Karpas-422 (cell line): ENCODE measurements around the gene CDK5RAP1. TPM values are rescaled to one million over a fixed set of nuclear protein-coding genes. Genes with fewer than 3 reads are reported as not detected.

Source experiments
- DNase-seq: peaks from one replicate; pipeline ENCODE4 v3.0.0-alpha.2; 2015
- H2AFZ ChIP-seq: fragments of 200-600 bp; sonication (generic); 2 replicates; pipeline ENCODE4 v1.6.1; 2014; ENCODE audit warnings: antibody characterized with exemption, low read length, mixed read lengths
- H3K27ac ChIP-seq: fragments of 200-600 bp; sonication (generic); 2 replicates; pipeline ENCODE4 v1.5.1; 2014; ENCODE audit warnings: mild to moderate bottlenecking, low read length, moderate library complexity
- H3K27me3 ChIP-seq: fragments of 200-600 bp; sonication (generic); 2 replicates; pipeline ENCODE4 v1.6.1; 2014; ENCODE audit warnings: low read length, mixed read lengths
- H3K36me3 ChIP-seq: fragments of 200-600 bp; sonication (generic); 2 replicates; pipeline ENCODE4 v1.6.1; 2014; ENCODE audit warnings: low read length, mixed read lengths; ENCODE audit not compliant: insufficient read depth
- H3K4me1 ChIP-seq: fragments of 200-600 bp; sonication (generic); 2 replicates; pipeline ENCODE4 v1.6.1; 2014; ENCODE audit warnings: mild to moderate bottlenecking, low read length, mixed read lengths
- H3K4me2 ChIP-seq: fragments of 200-600 bp; sonication (generic); 2 replicates; pipeline ENCODE4 v1.6.1; 2014; ENCODE audit warnings: low read length, low read depth, mild to moderate bottlenecking; ENCODE audit not compliant: poor library complexity, severe bottlenecking
- H3K4me3 ChIP-seq: fragments of 200-600 bp; sonication (generic); 2 replicates; pipeline ENCODE4 v1.5.1; 2014; ENCODE audit warnings: mild to moderate bottlenecking, antibody characterized with exemption, low read length, mixed read lengths
- H3K79me2 ChIP-seq: fragments of 200-600 bp; sonication (generic); 2 replicates; pipeline ENCODE4 v1.6.1; 2014; ENCODE audit warnings: mild to moderate bottlenecking, low read length, mixed read lengths
- H3K9ac ChIP-seq: fragments of 200-600 bp; sonication (generic); 2 replicates; pipeline ENCODE4 v1.6.0; 2014; ENCODE audit warnings: low read length
- H3K9me2 ChIP-seq: fragments of 200-600 bp; sonication (generic), shearing (Covaris generic); replicated peaks from 2 replicates; pipeline ENCODE4 v1.6.0; 2014; ENCODE audit warnings: mild to moderate bottlenecking, low read length, moderate library complexity; ENCODE audit not compliant: insufficient read depth
- H3K9me3 ChIP-seq: fragments of 300-700, 200-600 bp; sonication (generic); 2 replicates; pipeline ENCODE4 v1.6.1; 2014; ENCODE audit warnings: low read length, mixed read lengths
- H4K20me1 ChIP-seq: fragments of 200-600 bp; sonication (generic); 2 replicates; pipeline ENCODE4 v1.6.1; 2014; ENCODE audit warnings: mild to moderate bottlenecking, antibody characterized with exemption, low read length, low read depth; ENCODE audit not compliant: insufficient read depth
- total RNA-seq: library from RNA; depleted of rRNA; stranded (reverse); fragments of >200 nt; shearing (Covaris generic); gene quantifications from 2 replicates; pipeline ENCODE4 v1.2.3, GENCODE V29; 2014; ENCODE audit warnings: low replicate concordance

Gene CDK5RAP1
- total RNA-seq, 1 experiment from 2014 or later: 32.5 TPM

GRCh38 chr20:33328157-33329137, 72.9 kb downstream of the CDK5RAP1 start:
- no peak overlapping the region for H3K9ac ChIP-seq
- H3K9me3 ChIP-seq: no peaks in the 10 kb centered on the region

GRCh38 chr20:33325350-33325749, 76.0 kb downstream of the CDK5RAP1 start:
- Histone ChIP-seq H2AFZ (no peak overlapping the region), H3K36me3 (no peaks in the 10 kb centered on the region), H3K79me2 (no peaks in the 10 kb centered on the region), H3K27me3 (no peaks in the 10 kb centered on the region), H3K9me3 (no peaks in the 10 kb centered on the region), H3K4me2 (no peak overlapping the region), H3K4me1 (peaks cover 5% of the 10 kb centered on the region; the same call in 1 of the 2 replicates), H3K4me3 (no peak overlapping the region), H4K20me1 (no peaks in the 10 kb centered on the region), H3K9ac (no peak overlapping the region), H3K27ac (no peak overlapping the region), H3K9me2 (no peaks in the 10 kb centered on the region)
- DNase-seq: no peak

More at GRCh38 chr20:33328157-33329137, 72.9 kb downstream of the CDK5RAP1 start:
- Histone ChIP-seq H4K20me1 (no peaks in the 10 kb centered on the region), H3K27ac (no peak overlapping the region), H3K27me3 (no peaks in the 10 kb centered on the region), H3K36me3 (no peaks in the 10 kb centered on the region), H3K79me2 (no peaks in the 10 kb centered on the region), H2AFZ (no peak overlapping the region), H3K4me2 (no peak overlapping the region), H3K4me3 (no peak overlapping the region), H3K9me2 (no peaks in the 10 kb centered on the region), H3K4me1 (peaks cover 5% of the 10 kb centered on the region; the same call in 1 of the 2 replicates)
- no peak for DNase-seq

GRCh38 chr20:33323236-33323635, 78.1 kb downstream of the CDK5RAP1 start:
- H4K20me1 ChIP-seq: no peaks in the 10 kb centered on the region
- no peaks in the 10 kb centered on the region for H3K27me3 ChIP-seq
- H3K4me3 ChIP-seq: no peak overlapping the region

GRCh38 chr20:33322456-33322855, 78.9 kb downstream of the CDK5RAP1 start:
- no peak overlapping the region for H3K4me2 ChIP-seq
- H3K9ac ChIP-seq: no peak overlapping the region
- H3K9me2 ChIP-seq: no peaks in the 10 kb centered on the region
- H4K20me1 ChIP-seq: no peaks in the 10 kb centered on the region
- H3K79me2 ChIP-seq: no peaks in the 10 kb centered on the region
- H3K27me3 ChIP-seq: no peaks in the 10 kb centered on the region
- H3K4me3 ChIP-seq: no peak overlapping the region
- H3K36me3 ChIP-seq: no peaks in the 10 kb centered on the region
- peaks cover 5% of the 10 kb centered on the region; the same call in 1 of the 2 replicates for H3K4me1 ChIP-seq
- no peaks in the 10 kb centered on the region for H3K9me3 ChIP-seq
- no peak overlapping the region for H2AFZ ChIP-seq
- H3K27ac ChIP-seq: no peak overlapping the region
- DNase-seq: no peak

More at GRCh38 chr20:33323236-33323635, 78.1 kb downstream of the CDK5RAP1 start:
- Histone ChIP-seq H3K4me2 (no peak overlapping the region), H3K4me1 (peaks cover 5% of the 10 kb centered on the region; the same call in 1 of the 2 replicates), H3K9me2 (no peaks in the 10 kb centered on the region), H3K9me3 (no peaks in the 10 kb centered on the region), H2AFZ (no peak overlapping the region), H3K27ac (no peak overlapping the region), H3K9ac (no peak overlapping the region), H3K79me2 (no peaks in the 10 kb centered on the region), H3K36me3 (no peaks in the 10 kb centered on the region)
- no peak for DNase-seq

- H3K79me2 ChIP-seq: no peaks in the 10 kb centered on the region
- no peaks in the 10 kb centered on the region for H4K20me1 ChIP-seq
- H3K4me2 ChIP-seq: no peak overlapping the region
- H3K36me3 ChIP-seq: no peaks in the 10 kb centered on the region
- DNase-seq: no peak
- no peaks in the 10 kb centered on the region for H3K4me1 ChIP-seq
- H3K9ac ChIP-seq: no peak overlapping the region
- no peak overlapping the region for H3K4me3 ChIP-seq
- no peaks in the 10 kb centered on the region for H3K9me2 ChIP-seq
- no peak overlapping the region for H2AFZ ChIP-seq
- H3K27me3 ChIP-seq: no peaks in the 10 kb centered on the region
- H3K9me3 ChIP-seq: no peaks in the 10 kb centered on the region
- H3K27ac ChIP-seq: no peak overlapping the region
Measured at GRCh38 chr20:33320006-33320405, 81.3 kb downstream of the CDK5RAP1 start.

- no peaks in the 10 kb centered on the region for H3K36me3 ChIP-seq
- H3K79me2 ChIP-seq: no peaks in the 10 kb centered on the region
Measured at GRCh38 chr20:33318096-33318429, 83.3 kb downstream of the CDK5RAP1 start.

GRCh38 chr20:33317424-33318095, 83.8 kb downstream of the CDK5RAP1 start:
- no peaks in the 10 kb centered on the region for H3K36me3 ChIP-seq
- no peaks in the 10 kb centered on the region for H3K4me1 ChIP-seq
- H4K20me1 ChIP-seq: no peaks in the 10 kb centered on the region
- H3K9me3 ChIP-seq: no peaks in the 10 kb centered on the region
- H3K27me3 ChIP-seq: no peaks in the 10 kb centered on the region
- no peak overlapping the region for H3K9ac ChIP-seq
- H3K79me2 ChIP-seq: no peaks in the 10 kb centered on the region
- H3K27ac ChIP-seq: no peak overlapping the region
- H3K4me3 ChIP-seq: no peak overlapping the region
- no peak overlapping the region for H2AFZ ChIP-seq
- H3K4me2 ChIP-seq: no peak overlapping the region
- DNase-seq: no peak
- no peaks in the 10 kb centered on the region for H3K9me2 ChIP-seq

More at GRCh38 chr20:33318096-33318429, 83.3 kb downstream of the CDK5RAP1 start:
- Histone ChIP-seq H3K4me3 (no peak overlapping the region), H4K20me1 (no peaks in the 10 kb centered on the region), H3K27me3 (no peaks in the 10 kb centered on the region), H3K27ac (no peak overlapping the region), H2AFZ (no peak overlapping the region), H3K9me3 (no peaks in the 10 kb centered on the region), H3K4me2 (no peak overlapping the region), H3K9ac (no peak overlapping the region), H3K4me1 (no peaks in the 10 kb centered on the region), H3K9me2 (no peaks in the 10 kb centered on the region)
- DNase-seq: no peak

- DNase-seq: no peak
- H2AFZ ChIP-seq: no peak overlapping the region
- no peaks in the 10 kb centered on the region for H3K36me3 ChIP-seq
- no peaks in the 10 kb centered on the region for H3K9me3 ChIP-seq
- no peaks in the 10 kb centered on the region for H3K9me2 ChIP-seq
- H3K79me2 ChIP-seq: no peaks in the 10 kb centered on the region
- no peaks in the 10 kb centered on the region for H3K27me3 ChIP-seq
- no peak overlapping the region for H3K27ac ChIP-seq
- no peak overlapping the region for H3K4me2 ChIP-seq
- no peak overlapping the region for H3K4me3 ChIP-seq
- H4K20me1 ChIP-seq: no peaks in the 10 kb centered on the region
- no peak overlapping the region for H3K9ac ChIP-seq
- no peaks in the 10 kb centered on the region for H3K4me1 ChIP-seq
Measured at GRCh38 chr20:33316958-33317357, 84.4 kb downstream of the CDK5RAP1 start.
